Stomach (tissue), 9 donors: ENCODE measurements around the gene LHFPL2. TPM values are rescaled to one million over a fixed set of nuclear protein-coding genes. Genes with fewer than 3 reads are reported as not detected.
A peak's percentile ranks its signal among the peaks of the same experiment; 100 is the strongest.

Experiments
- DNase-seq, 2 donors: peaks; one replicate each; pipeline versions ENCODE4 v3.0.0 to v3.0.0-alpha.2; 2013 to 2019
- H3K27ac ChIP-seq, 5 donors: fragments of 200-600 bp in 4 of 5; sonication (generic) in 4 of 5; one replicate each; pipeline ENCODE4 v1.5.1; 2013 to 2019; ENCODE audit warnings: mild to moderate bottlenecking in 1 of 5, moderate library complexity in 1 of 5
- H3K27me3 ChIP-seq, 3 donors: fragments of 200-600 bp; sonication (generic); one replicate each; pipeline ENCODE4 v1.5.1; 2017 to 2019; ENCODE audit warnings: mixed run types in 1 of 3
- H3K36me3 ChIP-seq, 4 donors: fragments of 200-600 bp; sonication (generic); 1 replicate in 3 of 4; 2 replicates in 1 of 4; pipeline ENCODE4 v1.5.1; 2016 to 2019
- H3K4me1 ChIP-seq, 4 donors: fragments of 200-600 bp; sonication (generic); one replicate each; pipeline ENCODE4 v1.5.1; 2016 to 2019
- H3K4me3 ChIP-seq, 4 donors: fragments of 200-600 bp; sonication (generic) in 3 of 4; one replicate each; pipeline ENCODE4 v1.5.1; 2016 to 2019; ENCODE audit warnings: mild to moderate bottlenecking in 1 of 4
- H3K9me3 ChIP-seq, 4 donors: fragments of 200-600 bp; sonication (generic); one replicate each; pipeline ENCODE4 v1.5.1; 2016 to 2019
- EP300 ChIP-seq: sonication (generic); formaldehyde crosslinking; IDR thresholded peaks from one replicate; pipeline ENCODE4 v1.6.1; 2017; ENCODE audit warnings: antibody characterized with exemption
- POLR2A ChIP-seq, 4 donors: fragments of 450-650 bp; IDR thresholded peaks; one replicate each; pipeline ENCODE4 v1.6.1; 2016; ENCODE audit warnings: antibody characterized with exemption in 4 of 4, control low read depth in 2 of 4, mild to moderate bottlenecking in 1 of 4, moderate library complexity in 1 of 4
- POLR2AphosphoS5 ChIP-seq, 3 donors: sonication (generic); formaldehyde crosslinking; IDR thresholded peaks; one replicate each; pipeline ENCODE4 v1.6.1; 2016; ENCODE audit warnings: antibody characterized with exemption in 3 of 3
- WGBS, 5 donors: extraction: QIAGEN DNeasy Blood & Tissue Kit in 3 of 5; methylation state at CpG; one replicate each; pipeline versions ENCODE4 v1.1.5 to v1.1.7; 2013 to 2018; 5-methylcytosine and 5-hydroxymethylcytosine counted together
- intact Hi-C: fragments of 100-400 bp; cut with DNase I; formaldehyde crosslinking; loops from one replicate; pipeline ENCODE4 v1.15.1; 2023; ENCODE audit warnings: low total_unique reads
- polyA plus RNA-seq, 3 donors: library from polyadenylated mRNA; stranded (reverse); fragments of 200-250 nt; gene quantifications; one replicate each; pipeline ENCODE4 v1.2.3, GENCODE V29; 2013
- total RNA-seq, 5 donors: library from RNA; depleted of rRNA; stranded (reverse); fragments of >200 nt; gene quantifications; one replicate each; pipeline versions ENCODE4 v1.1.0 to v1.2.3, GENCODE V29; 2014 to 2016
- TF ChIP-seq, protein P1 (sequence below), 7 experiments: fragments of 450-650 bp in 4 of 7; fragments of 200-600 bp in 3 of 7; sonication (generic) in 3 of 7; IDR thresholded peaks; one replicate each; pipeline ENCODE4 v1.5.1; 2016 to 2019; ENCODE audit warnings: antibody characterized with exemption in 7 of 7, control low read depth in 2 of 7, mild to moderate bottlenecking in 1 of 7
- donor health status: healthy with polysubstance abuse.
- donor health status: Bipolar disorder and iron deficiency.
- donor health status: healthy.

LHFPL2 gene
- total and polyA plus RNA-seq, 8 donors: 3.7 to 53.6 (median 24.3) TPM

DNA sequence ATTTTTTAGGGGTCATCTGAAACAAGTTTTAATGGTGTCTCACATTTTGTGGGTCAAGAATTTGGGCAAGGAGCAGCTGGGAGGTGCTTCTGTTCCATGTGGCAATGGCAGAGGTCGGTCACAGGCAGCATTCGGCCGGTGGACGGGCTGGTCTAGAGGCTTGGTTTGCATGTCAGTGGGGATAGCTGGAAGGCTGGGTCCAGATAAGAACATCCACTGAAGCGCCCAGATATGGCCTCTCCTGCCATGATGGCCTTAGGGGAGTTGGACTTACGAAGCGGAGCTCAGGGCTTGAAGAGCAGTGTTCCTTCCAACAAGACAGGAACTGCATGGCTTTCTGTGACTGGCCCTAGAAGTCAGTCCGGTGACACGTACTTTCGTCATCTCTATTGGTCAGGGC, 30.3 kb downstream of the LHFPL2 start:
- Histone ChIP-seq H3K27me3 (no peaks in the 10 kb centered on the region), H3K9me3 (peaks cover 0 to 6% (median 3%) of the 10 kb centered on the region in 4 donors), H3K36me3 (peaks cover 0 to 14% (median 10%) of the 10 kb centered on the region in 4 donors), H3K4me3 (no peak overlapping the region), H3K4me1 (peaks cover 0 to 15% (median 0%) of the 10 kb centered on the region in 4 donors), H3K27ac (no peak overlapping the region)
- intact Hi-C loops: no loop called here
- 95 to 98% (median 97%) methylated on average over 10 of the region's 10 CpGs for WGBS, 5 donors
- DNase-seq: no peak
- TF ChIP-seq, protein P1, sequence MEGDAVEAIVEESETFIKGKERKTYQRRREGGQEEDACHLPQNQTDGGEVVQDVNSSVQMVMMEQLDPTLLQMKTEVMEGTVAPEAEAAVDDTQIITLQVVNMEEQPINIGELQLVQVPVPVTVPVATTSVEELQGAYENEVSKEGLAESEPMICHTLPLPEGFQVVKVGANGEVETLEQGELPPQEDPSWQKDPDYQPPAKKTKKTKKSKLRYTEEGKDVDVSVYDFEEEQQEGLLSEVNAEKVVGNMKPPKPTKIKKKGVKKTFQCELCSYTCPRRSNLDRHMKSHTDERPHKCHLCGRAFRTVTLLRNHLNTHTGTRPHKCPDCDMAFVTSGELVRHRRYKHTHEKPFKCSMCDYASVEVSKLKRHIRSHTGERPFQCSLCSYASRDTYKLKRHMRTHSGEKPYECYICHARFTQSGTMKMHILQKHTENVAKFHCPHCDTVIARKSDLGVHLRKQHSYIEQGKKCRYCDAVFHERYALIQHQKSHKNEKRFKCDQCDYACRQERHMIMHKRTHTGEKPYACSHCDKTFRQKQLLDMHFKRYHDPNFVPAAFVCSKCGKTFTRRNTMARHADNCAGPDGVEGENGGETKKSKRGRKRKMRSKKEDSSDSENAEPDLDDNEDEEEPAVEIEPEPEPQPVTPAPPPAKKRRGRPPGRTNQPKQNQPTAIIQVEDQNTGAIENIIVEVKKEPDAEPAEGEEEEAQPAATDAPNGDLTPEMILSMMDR (IDR thresholded peaks at IDR 0.05): no peak
- TF ChIP-seq EP300: no peak

DNA sequence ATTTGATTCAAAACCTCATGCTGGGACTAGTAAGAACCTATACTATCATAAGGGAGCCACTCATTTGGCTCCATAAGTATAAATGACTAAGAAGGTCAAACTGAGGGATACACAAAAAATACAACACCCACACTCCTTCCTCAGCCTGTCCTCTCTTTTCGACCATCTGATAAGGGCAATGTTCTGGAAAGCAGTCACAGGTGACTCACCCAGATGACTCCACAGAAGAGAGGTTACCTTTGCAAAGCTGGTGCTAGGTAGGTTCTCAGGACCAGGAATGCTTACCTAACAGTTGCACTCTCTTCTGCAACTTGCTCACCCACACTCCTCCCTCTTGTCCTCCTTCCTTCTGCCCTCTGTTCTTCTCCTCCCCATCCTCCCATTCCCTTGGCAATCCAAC, 32.9 kb downstream of the LHFPL2 start:
- DNase-seq: no peak
- peaks cover 0 to 14% (median 9%) of the 10 kb centered on the region in 4 donors for H3K36me3 ChIP-seq
- intact Hi-C loops: no loop called here
- peaks cover 0 to 27% (median 21%) of the 10 kb centered on the region in 4 donors for H3K4me1 ChIP-seq
- no peak for TF ChIP-seq POLR2A (IDR thresholded peaks at IDR 0.05)
- peak in 1 of 3 donors; percentile 44 for TF ChIP-seq POLR2AphosphoS5 (IDR thresholded peaks at IDR 0.05)
- no peaks in the 10 kb centered on the region for H3K27me3 ChIP-seq
- H3K9me3 ChIP-seq: peaks cover 0 to 5% (median 2%) of the 10 kb centered on the region in 4 donors
- WGBS, 5 donors: 30 to 50% (median 42%) methylated on average over 1 of the region's 1 CpG
- no peak overlapping the region for H3K27ac ChIP-seq
- H3K4me3 ChIP-seq: no peak overlapping the region

DNA sequence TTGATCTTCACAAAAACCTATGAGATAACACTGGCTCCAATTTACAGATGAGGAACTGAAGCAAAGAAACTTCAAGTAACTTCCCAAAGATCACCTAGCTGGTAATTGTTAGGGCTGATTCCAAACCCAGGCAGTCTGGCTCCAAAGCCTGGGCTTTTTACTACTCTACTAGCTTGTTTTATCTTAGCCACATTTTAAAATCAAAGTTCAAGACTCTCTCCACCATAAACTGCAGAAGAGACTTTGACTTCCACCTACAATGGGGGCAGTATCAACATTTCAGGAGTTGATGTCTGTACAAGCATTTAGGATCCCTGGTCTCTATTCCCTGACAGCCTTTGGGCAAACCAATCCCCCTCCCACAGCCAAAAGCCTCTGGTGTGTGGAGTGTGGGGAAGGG, 33.8 kb downstream of the LHFPL2 start:
- no peak overlapping the region for H3K27ac ChIP-seq
- H3K36me3 ChIP-seq: peaks cover 0 to 10% (median 5%) of the 10 kb centered on the region in 4 donors
- TF ChIP-seq EP300 (no peak), POLR2A (IDR thresholded peaks at IDR 0.05) (no peak), POLR2AphosphoS5 (IDR thresholded peaks at IDR 0.05) (no peak)
- TF ChIP-seq, protein P1 (IDR thresholded peaks at IDR 0.05): no peak
- no peaks in the 10 kb centered on the region for H3K9me3 ChIP-seq
- no peak for DNase-seq
- H3K4me3 ChIP-seq: no peak overlapping the region
- intact Hi-C loops: no loop called here
- peaks cover 0 to 36% (median 27%) of the 10 kb centered on the region in 4 donors for H3K4me1 ChIP-seq
- no peaks in the 10 kb centered on the region for H3K27me3 ChIP-seq

DNA sequence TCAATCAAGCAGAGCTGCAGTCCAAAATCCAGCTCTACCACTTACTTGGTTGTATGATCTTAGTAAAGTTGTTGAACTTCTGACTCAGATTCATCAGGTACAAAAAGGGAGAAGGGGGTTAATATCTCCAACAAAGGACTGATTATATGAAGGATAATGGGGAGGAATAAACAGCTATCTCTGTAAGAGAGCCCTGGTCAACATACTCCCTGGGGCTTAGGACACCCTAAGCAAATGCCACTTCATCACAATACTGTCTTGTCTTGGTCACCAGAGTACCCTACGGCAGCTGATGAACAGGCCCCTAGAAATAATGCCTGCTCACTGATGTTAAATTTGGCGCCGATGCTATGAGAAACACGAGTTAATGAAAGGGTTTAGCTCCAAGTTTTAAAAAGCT, 34.8 kb downstream of the LHFPL2 start:
- WGBS, 5 donors: 51 to 75% (median 68%) methylated on average over 4 of the region's 4 CpGs
- peaks cover 0 to 37% (median 29%) of the 10 kb centered on the region in 4 donors for H3K4me1 ChIP-seq
- intact Hi-C loops: no loop called here
- H3K9me3 ChIP-seq: no peaks in the 10 kb centered on the region
- no peaks in the 10 kb centered on the region for H3K27me3 ChIP-seq
- DNase-seq: no peak
- no peak for TF ChIP-seq POLR2A (IDR thresholded peaks at IDR 0.05)
- TF ChIP-seq POLR2AphosphoS5 (IDR thresholded peaks at IDR 0.05): no peak
- TF ChIP-seq, protein P1 (IDR thresholded peaks at IDR 0.05): no peak
- H3K4me3 ChIP-seq: no peak overlapping the region
- H3K27ac ChIP-seq: peak overlapping the region in 1 of 5 donors; percentile 10
- H3K36me3 ChIP-seq: peaks cover 0 to 10% (median 5%) of the 10 kb centered on the region in 4 donors

DNA sequence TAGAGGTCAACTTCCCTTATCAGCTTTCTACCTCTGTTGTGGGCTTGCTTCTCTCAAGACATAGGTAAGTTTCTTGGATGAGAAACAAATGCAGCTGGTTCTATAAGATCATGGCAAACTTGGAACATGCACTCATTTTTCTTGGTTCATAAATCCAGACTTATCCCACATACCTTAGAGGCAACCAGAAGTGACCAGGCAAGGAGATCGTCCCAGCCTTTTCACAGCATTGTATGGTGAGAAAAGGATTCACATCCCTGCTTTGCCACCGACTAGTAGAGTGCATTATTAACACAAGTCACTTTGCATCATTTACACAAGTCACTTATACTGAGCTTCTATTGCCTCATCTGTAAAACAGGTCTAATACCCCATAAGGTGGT, 35.4 kb downstream of the LHFPL2 start:
- Histone ChIP-seq H3K4me1 (peaks cover 0 to 37% (median 29%) of the 10 kb centered on the region in 4 donors), H3K27me3 (no peaks in the 10 kb centered on the region), H3K27ac (no peak overlapping the region), H3K36me3 (peaks cover 0 to 4% (median under 1%) of the 10 kb centered on the region in 4 donors), H3K9me3 (no peaks in the 10 kb centered on the region), H3K4me3 (no peak overlapping the region)
- 79 to 92% (median 87%) methylated on average over 2 of the region's 2 CpGs for WGBS, 5 donors
- DNase-seq: no peak
- intact Hi-C loops: no loop called here
- TF ChIP-seq EP300 (no peak), POLR2A (IDR thresholded peaks at IDR 0.05) (no peak), POLR2AphosphoS5 (IDR thresholded peaks at IDR 0.05) (no peak)
- TF ChIP-seq, protein P1 (IDR thresholded peaks at IDR 0.05): no peak
